GM12892 (cell line): ENCODE data around the gene LIN52.

Experiments used
- DNase-seq: peaks from one replicate; pipeline ENCODE4 v3.0.0; 2011; ENCODE audit not compliant: insufficient read length
- FAIRE-seq: peaks from 2 replicates; lab custom pipeline; 2011; peaks lifted over from hg19 to GRCh38; lab: Jason Lieb, UNC
- POLR2A ChIP-seq: IDR thresholded peaks from 2 replicates; pipeline ENCODE4 v1.6.1; 2011; ENCODE audit warnings: low read depth, low read length, control low read depth
- POLR2AphosphoS5 ChIP-seq: IDR thresholded peaks from 2 replicates; pipeline ENCODE4 v1.6.1; 2011; ENCODE audit warnings: low read depth, low read length, control low read depth
- TAF1 ChIP-seq: IDR thresholded peaks from 2 replicates; pipeline ENCODE4 v1.6.1; 2011; ENCODE audit warnings: low read depth, mild to moderate bottlenecking, control low read depth, low read length, borderline replicate concordance

LIN52 gene

DNA sequence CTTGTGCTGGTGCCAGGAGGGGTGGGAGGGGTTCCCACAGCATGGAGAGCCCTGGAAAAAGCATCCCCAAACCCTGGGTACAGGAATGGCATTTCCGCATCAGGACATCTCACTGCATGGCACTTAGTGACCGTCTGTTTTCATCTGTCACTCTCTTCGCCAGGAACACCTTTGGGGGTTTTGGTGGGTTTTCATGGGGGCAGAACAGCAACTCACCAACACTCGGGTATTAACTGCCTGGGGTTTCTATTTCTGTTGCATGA lies 158.0 kb downstream of the LIN52 start:
- FAIRE-seq (no peak), DNase-seq (no peak)
- TF ChIP-seq POLR2A (no peak), TAF1 (no peak)

DNA sequence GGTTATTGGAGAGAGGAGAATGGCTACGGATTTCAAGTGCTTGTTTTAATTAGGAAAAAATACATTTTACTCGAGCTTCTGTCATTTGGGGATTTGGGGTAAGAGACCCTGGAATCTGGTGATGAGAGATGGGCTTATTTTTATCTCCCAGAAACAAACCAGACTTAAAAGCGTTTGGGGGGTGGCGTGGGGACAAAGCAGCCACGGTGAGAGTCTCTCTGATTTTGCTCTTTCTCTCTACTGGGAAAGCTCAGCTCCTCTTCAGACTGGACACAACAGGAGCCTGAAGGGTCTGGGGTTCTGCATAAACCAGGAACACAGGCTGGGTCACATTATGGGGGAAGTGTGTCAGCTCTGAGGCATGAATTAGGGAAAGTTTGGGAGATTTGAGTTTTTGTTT lies 158.3 kb downstream of the LIN52 start:
- no peak for FAIRE-seq
- TF ChIP-seq TAF1 (no peak), POLR2AphosphoS5 (no peak), POLR2A (no peak)
- no peak for DNase-seq

DNA sequence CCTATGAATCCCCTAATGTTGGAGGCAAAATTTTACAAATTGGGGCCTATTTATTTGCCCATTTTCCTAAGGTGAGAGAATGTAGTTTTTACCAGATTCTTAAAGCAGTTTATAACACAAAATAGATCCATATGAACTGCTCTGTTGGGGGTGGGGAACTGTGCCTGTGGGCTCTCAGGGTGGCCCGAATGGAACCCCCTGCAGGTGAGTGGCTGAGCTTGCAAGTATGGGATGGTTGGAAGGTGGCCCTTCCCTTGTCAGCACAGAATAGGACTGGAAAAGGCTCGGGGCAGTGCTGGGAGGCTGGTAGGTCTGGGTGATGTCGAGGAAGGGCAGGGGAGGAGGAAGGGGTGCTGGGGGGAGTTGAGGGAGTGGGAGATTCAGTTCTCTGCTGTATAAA lies 159.4 kb downstream of the LIN52 start:
- TF ChIP-seq POLR2A (no peak), POLR2AphosphoS5 (no peak), TAF1 (no peak)
- DNase-seq (no peak), FAIRE-seq (no peak)

DNA sequence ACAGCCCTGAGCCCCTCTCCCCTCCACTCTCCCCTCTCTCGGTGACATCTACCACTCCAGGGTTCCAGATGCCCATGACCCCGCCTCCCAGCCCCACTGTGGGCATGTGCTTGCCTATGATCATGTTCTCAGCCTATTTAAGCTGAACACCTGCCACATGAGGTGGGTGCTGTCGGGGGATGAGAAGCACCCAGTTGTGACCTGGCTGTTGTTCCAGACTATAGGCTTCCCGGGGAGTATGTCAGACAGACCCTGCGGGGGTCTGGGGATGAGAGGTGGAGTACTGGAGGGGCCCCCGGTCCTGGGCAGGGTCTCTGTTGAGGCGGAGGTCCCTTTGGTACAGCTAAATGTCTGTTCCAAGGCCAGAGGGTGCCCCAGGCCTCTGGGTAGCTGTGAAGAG lies 160.5 kb downstream of the LIN52 start:
- FAIRE-seq = no peak

DNA sequence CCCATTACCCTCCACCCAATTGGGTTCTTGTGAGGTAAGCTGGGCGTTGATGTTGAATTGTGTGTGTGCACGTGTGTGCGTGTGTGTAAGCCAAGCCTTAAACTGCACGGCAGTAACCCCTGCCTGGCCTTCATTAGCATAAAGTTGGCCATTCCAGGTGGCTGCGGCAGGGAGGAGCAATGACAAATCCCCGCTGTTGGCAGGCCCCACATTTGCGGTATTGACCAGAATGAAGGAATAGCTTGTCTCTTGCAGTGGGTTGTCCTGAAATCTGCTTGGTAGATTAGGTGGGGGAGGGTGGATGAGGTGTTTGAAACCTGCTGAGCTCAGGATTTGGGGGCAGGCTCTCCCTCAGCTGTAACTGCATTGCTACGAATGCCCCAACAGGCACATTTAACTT lies 161.8 kb downstream of the LIN52 start:
- TF ChIP-seq POLR2AphosphoS5 = no peak
- TF ChIP-seq POLR2A = no peak
- no peak for TF ChIP-seq TAF1
- FAIRE-seq (no peak), DNase-seq (no peak)

More for the DNA sequence above, 160.5 kb downstream of the LIN52 start:
- no peak for TF ChIP-seq POLR2A
- no peak for TF ChIP-seq TAF1
- TF ChIP-seq POLR2AphosphoS5 = no peak
- no peak for DNase-seq

DNA sequence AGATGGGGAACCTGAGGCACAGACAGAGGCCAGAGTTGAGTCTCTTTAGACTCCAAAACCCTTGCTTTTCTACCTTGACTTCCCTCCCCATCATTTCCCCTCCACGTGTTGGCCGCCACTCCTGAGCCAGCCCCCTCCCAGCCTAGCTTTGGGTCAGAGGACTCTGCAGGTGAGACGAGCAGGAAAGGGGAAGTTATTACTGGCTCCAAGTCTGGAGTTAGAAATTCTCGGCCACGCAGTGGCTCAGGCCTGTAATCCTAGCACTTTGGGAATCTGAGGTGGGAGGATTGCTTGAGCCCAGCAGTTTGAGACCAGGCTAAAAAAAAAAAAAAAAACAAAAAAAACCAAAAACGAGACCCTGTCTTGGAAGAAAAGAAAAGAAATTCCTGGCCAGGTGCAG lies 163.3 kb downstream of the LIN52 start:
- FAIRE-seq (no peak), DNase-seq (no peak)
- TF ChIP-seq POLR2AphosphoS5 = no peak
- no peak for TF ChIP-seq TAF1
- TF ChIP-seq POLR2A = no peak

DNA sequence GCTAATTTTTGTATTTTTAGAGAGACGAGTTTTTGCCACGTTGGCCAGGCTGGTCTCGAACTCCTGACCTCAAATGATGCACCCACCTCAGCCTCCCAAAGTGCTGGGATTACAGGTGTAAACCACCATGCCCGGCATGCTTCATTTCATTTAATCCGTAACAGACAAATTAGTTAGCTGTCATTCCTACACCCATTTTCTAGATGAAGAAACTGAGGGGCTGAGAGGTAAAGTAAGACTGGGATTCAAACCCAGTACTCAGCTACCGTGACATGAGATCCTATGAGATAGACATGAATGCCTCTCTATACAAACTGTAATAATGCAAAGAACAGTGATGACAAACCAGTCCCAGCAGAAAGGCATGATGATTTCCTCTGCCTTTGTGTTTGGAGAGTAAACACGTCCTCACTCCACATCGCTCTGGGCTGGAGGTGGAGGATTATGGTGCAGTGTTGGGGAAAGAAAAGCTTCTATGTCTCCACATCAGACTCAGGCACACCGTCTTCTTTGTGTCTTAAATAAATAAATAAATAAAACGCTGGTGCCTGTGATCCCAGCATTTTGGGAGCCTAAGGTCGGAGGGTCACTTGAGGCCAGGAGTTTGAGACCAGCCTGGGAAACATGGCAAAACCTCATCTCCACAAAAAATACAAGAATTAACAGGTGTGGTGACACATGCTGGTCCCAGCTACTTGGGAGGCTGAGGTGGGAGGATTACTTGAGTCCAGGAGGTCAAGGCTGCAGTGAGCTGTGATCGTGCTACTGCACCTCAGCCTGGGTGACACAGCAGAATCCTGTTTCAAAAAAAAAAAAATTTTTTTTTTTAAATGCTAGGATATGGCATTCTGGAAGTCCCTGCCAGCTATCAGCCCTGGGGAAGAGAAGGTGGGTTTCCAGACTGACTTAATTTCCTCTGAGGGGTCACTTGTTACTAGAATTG lies 164.9 kb downstream of the LIN52 start:
- TF ChIP-seq POLR2A (no peak), TAF1 (no peak), POLR2AphosphoS5 (no peak)
- FAIRE-seq (no peak), DNase-seq (no peak)
